HG03432 (cell line): Measurements from ENCODE around the gene CD82.
A peak's percentile ranks its signal among the peaks of the same experiment; 100 is the strongest.
"Not testable (repeated sequence)": the region's sequence is repeated elsewhere in the genome, so short reads cannot be mapped to it uniquely, and the experiment has no call there.

Source experiments
- ATAC-seq: cut with Tn5 transposase; IDR thresholded peaks from one replicate; pipeline ENCODE4 v1.9.1; 2021; ENCODE audit warnings: mild to moderate bottlenecking, moderate library complexity; ENCODE audit not compliant: unreplicated experiment

Gene CD82

DNA sequence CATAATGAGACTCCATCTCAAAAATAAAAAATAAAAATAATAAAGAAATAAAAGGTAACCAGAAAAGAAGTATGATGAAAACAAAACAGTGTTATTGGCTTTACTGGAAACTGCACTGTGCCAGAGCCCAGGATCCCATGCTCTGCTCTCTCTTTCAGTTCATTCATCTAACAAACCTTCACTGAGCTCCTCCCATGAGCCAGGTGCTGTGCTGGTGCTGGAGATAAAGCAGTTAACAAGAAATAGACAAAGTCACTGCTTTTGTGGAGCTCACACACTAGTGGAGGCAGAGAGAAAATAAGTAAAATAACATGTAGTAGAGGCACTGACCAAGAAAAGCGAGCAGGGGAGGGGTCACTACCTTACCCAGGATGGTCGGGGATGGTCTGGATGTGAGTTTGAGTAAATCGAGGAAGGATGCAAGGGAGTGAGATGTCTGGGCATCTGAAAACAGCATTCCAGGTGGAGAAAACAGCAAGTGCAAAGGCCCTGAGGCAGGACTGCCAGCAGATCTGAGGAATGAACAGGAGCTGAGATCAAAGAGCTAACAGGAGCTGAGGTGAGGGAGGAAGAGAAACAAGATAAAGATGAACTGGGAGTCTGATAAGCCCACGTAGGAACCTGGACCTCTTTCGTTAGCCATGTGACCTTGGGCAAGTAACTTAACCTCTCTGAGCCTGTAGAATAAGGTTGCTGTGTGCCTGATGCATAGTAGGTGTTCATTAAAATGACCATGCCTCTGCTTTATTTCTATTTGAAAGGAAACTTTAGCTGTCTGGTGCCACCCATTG is 31.3 kb upstream of the CD82 start:
- no peak for ATAC-seq

DNA sequence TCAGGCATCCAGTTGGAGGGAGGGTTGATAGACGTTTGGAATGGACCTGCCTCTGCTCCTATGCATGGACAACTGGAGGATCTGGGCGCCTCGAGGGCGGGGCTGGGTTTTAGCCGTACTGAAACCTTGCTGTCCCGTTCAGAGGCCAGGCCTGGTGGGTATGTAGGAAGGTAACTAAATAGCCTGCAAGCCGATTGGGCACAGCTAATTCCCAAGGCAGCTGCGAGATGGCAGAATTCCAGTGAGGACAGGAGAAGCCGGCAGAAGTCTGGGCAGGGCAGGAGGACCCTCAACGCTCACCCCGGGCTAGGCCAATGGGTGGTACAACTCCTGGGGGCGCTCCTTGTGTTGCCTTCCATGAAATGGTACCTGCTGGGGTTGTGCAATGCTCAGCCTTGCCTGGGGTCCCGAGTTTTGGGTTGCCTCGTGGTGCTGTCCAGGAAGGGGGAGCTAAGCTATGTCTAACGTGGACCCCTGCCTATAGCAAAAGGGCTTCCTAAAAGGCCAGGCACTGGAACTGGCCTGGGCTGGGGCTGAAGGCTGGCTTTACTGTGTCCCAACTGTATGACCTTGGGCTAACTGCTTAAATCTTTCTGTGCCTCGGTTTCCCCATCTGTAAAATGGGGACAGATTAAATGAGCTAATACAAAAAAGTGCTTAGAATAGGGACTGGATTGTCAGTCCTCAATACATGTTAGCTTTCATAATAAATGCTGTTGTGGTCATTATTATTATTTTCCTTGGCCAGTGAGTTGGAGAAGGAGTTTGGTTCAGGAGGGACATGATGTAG is 30.1 kb upstream of the CD82 start:
- no peak for ATAC-seq

DNA sequence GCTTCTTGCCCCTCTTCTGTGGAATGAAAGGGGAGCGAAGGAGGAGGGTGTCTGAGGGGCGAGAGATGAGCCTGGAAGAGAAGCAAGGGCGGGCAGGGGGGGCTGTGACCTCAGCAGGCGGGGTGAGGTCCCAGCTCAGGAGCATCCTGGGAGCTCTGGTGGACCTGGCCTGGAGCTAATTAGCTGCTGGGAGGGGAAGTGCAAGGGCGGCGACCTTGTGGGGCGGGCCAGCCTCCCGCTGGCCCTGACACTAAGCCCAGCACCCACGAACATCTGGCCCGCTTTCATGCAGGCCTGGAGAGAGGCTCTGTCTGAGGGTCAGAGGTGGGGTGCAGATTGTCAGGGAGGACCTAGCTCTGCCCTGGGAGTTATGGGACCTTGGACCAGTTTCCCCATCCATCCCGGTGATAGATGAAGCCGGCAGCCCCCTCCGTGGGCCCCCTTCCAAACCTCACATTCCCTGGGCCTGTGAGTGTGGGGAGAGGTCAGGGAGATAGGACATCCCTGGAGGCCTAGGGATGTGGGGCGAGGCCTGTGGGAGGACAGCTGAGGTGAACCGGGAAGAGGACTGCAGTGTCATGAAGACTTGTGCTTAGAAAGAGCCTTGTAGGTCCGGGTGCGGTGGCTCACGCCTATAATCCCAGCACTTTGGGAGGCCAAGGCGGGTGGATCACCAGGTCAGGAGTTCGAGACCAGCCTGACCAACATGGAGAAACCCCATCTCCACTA is 28.5 kb upstream of the CD82 start:
- ATAC-seq, result no peak

DNA sequence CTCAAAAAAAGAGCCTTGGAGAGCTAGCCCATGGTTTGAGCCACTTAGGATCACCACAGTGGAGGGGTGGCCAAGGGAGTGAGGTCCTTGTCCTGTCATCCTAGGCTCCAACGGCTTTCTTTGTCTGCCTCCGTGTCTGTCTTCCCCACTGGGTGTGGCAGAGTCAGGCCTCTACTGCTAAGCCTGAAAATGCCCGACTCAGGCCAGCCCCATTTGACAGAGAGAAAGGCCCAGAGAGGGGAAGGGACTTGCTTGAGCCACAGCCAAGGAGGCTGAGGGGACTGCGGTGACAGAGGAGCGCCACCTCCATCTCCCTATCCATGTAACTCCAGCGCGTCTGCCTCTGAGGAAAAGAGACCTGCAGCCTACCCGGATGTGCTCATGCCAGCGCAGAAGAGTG is 27.8 kb upstream of the CD82 start:
- ATAC-seq, result no peak

DNA sequence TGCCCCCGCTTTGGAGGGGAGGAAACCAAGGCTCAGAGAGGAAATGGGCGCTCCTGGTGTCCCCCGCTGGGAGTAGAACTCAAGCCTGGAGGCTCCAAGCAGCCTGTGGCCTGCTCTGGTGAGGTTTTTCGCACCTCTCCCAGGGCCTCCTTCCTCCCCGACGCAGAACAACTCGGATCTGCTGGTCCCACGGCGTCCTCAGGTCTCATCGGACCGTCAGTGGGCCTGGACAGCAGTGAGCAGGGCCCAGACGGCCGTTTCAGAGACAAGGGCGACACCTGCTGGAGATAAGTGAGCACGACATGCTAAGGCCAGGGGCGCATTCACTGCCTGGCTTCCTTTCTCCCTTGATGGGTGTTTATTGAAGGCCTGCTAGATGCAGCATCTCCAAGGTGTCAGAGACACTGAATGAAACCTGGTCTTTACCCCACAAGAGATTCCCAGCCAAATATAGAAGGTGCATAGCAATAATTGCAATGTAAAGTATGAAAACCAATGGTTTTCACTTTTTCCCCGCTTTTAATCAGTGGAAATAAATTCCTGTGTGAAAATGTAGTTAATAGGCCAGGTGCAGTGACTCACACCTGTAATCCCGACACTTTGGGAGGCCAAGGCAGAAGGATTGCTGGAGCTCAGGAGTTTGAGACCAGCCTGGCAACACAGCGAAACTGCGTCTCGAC is 26.9 kb upstream of the CD82 start:
- ATAC-seq, result peak; percentile 89

DNA sequence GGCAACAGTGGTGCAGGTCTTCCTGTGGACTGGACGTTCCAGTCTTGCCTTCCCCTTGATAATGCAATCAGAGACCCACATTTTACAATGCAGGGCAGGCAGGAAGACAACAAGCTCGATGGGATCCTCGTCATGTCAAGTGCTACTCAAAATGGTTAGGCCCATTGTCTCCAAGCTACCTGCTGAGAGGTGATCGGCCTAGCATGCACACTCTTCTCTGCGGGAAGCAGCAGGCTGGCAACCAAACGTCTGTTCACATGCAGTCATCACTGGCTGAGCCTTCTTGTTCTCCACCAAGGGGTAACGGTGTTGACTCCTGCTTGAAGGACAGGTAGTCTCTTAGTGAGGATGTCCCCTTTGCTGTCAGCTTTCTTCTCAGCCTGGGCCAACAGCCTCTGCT is 25.5 kb upstream of the CD82 start:
- ATAC-seq, result no peak

DNA sequence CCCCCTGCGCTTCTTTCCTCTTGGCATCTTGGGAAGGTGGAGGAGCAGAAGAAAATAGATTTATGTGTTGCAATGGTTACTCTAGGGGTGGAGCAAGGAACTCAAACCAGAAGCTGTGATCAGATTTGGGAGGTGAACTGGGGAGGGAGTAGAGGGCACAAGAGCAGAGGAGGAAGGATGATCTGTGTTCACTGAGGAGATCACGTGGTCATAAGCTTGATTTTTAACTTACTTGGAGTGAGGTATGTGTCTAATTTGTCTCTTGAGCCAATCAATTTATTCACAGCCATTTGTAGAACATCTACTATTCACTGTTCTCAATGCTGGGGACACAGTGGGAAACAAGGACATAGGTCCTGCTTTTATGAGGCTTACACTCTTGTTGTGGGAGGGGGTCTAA is 24.8 kb upstream of the CD82 start:
- ATAC-seq, result no peak

DNA sequence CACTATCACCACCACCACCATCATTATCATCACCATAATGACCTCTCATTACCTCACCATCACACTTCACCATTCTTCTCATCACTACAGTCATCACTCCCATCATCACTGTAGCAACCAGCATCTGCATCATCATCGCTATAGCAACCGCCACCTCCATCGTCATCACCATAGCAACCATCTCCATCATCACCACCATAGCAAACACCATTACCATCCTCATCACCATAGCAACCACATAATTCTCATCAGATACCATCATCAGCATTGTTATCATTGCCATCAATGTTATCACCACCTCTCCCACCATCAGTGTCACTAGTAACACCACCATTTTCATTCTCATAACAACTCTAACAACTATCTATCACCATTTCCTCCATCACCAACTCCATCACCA is 23.1 kb upstream of the CD82 start:
- ATAC-seq, result no peak

DNA sequence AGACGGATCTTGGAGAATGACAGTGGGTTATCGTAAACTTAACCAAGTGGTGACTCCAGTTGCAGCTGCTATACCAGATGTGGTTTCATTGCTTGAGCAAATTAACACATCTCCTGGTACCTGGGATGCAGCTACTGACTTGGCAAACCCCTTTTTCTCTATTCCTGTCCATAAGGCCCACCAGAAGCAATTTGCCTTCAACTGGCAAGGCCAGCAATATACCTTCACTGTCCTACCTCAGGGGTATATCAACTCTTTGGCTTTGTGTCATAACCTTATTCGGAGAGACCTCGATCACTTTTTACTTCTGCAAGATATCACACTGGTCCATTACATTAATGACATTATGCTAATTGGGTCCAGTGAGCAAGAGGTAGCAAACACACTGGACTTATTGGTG is 18.5 kb upstream of the CD82 start:
- ATAC-seq, result not testable (repeated sequence)

DNA sequence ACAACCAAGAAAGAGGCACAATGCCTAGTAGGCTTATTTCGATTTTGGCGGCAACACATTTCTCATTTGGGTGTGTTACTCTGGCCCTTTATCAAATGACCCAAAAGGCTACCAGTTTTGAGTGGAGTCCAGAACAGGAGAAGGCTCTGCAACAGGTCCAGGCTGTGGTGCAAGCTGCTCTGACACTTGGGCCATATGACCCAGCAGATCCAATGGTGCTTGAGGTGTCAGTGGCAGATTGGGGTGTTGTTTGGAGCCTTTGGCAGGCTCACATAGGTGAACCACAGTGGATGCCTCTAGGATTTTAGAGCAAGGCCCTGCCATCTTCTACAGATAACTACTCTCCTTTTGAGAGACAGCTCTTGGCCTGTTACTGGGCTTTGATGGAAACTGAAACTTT is 17.9 kb upstream of the CD82 start:
- ATAC-seq, result not testable (repeated sequence)

DNA sequence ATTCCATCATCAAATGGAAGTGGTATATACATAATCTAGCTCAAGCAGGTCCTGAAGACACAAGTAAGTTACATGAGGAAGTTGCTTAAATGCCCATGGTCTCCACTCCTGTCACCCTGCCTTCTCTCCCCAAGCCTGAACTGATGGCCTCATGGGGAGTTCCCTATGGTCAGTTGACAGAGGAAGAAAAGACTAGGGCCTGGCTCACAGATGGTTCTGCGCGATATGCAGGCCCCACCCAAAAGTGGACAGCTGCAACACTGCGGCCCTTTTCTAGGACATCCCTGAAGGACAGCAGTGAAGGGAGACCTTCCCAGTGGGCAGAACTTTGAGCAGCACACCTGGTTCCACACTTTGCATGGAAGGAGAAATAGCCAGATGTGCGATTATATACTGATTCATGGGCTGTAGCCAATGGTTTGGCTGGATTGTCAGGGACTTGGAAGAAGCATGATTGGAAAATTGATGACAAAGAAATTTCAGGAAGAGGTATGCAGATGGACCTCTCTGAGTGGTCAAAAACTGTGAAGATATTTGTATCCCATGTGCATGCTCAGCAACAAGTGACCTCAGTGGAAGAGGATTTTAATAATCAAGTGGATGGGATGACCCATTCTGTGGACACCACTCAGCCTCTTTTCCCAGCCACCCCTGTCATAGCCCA is 17.3 kb upstream of the CD82 start:
- ATAC-seq, result no peak

DNA sequence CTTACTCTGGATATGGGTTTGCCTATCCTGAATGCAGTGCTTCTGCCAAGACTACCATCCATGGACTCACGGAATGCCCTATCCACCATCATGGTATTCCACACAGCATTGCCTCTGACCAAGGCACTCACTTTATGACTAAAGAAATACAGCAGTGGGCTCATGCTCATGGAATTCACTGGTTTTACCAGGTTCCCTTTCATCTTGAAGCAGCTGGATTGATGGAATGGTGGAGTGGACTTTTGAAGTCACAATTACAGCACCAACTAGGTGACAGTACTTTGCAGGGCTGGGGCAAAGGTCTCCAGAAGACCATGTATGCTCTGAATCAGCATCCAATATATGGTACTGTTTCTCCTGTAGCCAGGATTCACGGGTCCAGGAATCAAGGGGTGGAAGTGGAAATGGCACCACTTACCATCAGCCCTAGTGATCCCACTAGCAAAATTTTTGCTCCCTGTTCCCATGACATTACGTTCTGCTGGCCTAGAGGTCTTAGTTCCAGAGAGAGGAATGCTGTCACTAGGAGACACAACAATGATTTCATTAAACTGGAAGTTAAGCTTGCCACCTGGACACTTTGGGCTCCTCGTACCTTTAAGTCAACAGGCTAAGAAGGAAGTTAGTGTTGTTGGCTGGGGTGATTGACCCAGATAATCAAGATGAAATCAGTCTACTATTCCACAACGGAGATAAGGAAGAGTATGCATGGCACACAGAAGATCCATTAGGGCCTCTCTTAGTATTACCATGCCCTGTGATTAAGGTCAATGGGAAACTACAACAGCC is 16.3 kb upstream of the CD82 start:
- not testable (repeated sequence) for ATAC-seq

DNA sequence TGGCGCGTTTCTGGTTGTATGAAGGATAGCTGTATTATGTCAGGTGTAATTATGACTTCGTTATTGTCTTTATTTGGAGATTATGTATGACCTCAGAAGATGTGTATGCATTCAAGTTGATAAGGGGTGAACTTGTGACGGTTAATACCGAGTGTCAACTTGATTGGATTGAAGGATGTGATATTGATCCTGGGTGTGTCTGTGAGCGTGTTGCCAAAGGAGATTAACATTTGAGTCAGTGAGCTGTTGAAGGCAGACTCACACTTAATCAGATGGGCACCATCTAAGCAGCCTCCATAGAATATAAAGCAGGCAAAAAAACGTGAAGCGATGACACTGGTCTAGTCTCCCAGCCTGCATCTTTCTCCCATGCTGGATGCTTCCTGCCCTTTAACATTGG is 15.3 kb upstream of the CD82 start:
- ATAC-seq, result no peak

DNA sequence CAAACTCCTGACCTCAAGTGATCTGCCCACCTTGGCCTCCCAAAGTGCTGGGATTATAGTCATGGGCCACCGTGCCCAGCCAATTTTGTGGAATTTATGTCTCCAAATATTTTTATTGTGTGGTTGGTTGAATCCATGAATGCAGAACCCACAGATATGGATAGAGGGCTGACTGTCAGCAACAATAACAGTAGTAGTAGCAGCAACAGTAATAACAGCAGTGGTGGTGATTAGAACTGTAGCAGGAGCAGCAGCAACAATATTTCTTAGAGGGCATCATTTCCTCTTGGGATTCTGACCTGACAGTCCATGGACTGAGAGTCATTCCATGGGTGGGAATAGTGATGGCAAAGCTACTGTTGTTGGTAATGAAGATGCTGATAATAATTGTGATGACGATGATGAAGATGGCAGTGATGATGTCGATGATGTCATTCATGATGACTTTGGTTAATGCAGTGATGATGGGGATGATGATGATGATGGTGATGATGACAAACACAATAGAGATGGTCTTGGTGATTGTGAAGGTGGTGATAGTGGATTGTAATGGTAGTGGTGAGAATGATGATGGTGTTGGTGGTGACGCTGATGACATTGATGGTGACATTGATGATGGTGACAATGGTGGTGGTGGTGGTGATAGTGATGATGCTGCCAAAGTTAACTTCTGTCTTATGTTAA is 13.9 kb upstream of the CD82 start:
- ATAC-seq, result no peak

DNA sequence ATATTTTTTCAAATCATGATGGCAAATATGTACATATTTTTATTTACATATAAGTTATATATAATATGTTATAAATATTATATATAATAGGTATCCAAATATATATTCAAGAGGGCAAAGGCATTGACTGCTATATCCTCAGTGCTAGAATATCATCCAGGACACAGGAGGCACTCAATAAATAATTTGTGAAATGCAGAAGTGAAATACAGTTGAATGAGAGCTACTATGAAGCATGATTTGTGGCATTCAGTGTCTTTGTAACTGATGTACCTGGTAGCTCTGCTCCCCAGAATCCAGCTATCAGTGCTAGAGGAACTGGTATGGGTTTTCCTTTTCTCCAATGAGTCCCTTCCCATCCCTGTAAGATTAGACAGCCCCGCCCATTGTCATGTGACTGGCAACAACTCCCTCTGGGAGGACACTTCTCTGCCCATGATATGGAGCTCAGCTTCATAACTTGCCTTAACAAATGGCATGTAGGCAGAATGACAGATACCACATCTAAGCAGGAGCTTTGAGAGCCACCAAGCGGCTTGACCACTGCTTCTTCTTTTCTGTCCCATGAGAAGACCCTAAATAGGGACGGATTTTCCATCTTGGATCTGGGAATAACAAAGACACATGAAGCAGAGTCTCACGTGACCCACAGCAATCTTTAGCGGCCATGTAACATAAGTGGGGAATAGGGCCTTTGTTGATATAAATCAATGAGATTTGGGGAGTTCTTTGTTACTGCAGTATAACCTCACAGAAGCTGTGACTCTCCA is 10.2 kb upstream of the CD82 start:
- no peak for ATAC-seq

DNA sequence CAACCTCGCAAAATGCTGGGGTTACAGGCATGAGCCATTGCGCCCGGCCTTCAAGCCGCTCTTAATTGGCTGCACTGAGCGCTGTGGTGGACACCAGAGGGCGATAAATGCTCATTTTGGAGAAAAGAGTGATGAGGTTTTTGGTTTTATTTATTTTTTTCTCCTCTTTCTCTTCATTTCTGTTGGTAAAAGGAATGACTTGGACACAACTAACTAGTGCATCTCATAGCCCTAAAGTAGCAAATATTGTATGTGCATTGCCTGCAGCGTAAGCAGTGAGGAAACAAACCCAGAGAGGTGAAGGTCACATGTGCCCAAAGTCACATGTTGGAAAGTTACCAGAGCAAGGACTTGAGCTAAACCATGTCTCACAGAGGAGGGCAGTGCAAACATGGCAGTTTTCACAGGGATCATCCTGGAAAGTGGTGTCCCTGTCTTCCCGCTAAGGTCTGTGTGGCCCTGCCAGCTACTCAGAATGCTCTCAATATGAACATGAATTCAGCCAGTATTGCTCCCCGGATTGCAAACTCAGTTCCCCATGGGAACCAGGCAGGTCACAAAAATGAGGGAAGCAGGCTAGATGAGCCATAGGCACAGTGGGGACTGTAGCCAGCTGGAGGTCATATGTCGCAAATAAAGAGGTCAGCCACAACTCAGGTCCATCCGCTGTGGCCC is 8.6 kb upstream of the CD82 start:
- ATAC-seq, result peak; percentile 37

DNA sequence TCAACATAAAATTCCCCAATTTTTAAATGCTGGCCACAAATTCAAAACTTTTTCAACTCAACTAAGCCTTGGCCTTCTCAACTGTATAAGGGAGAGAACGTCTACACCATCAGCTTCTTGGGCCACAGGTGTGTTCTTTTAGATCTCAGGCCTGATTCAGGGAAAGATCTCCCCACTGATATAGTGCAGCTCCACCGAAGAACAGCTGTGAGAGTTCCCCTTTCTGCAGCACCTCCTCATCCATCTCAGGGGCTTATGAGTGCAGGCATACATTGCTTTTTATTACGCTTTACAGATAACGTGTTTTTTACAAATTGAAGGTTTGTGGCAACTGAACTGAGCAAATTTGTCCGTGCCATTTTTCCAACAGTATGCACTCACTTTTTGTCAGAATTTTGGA is 8.0 kb upstream of the CD82 start:
- no peak for ATAC-seq
